ENCODE results near the gene GALNT10. TPM values are rescaled to one million over a fixed set of nuclear protein-coding genes. Genes with fewer than 3 reads are reported as not detected.

Gene GALNT10
- total and polyA plus RNA-seq, 2 of the 8 experiments (the other 6 are each of a cell fraction or from before 2014, with no cell fraction given) = 4.6 to 15.5 TPM

DNA sequence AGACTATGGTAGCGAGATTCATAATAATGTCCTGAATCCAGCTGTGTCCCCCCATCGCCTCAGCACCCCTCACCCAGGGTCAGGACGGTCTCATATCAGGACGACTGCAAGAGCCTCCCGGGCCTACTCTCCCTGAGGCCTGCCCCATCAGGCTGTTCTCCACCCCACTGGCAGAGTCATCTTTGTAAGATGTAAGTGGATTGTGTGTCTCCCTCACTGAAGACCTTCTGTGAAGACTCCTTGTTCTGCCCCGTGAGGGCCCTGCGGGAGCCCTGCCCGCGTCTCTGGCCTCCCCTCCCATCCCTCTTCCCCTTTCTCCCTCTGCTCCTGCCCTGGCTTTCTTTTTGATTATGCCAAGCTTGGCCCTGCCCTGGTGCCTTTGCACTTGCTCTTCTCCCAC is 211.4 kb downstream of the GALNT10 start:
- no peak for FAIRE-seq
- no peaks in the 10 kb centered on the region for H3K4me1 ChIP-seq (replicated peaks in 1 of 4; ENCODE audit: control insufficient read depth in 3 of 4, insufficient read depth in 4 of 4, low read length in 3 of 4)
- 86% methylated on average over 9 of the region's 9 CpGs; no CpG with 5 or more reads in 1 of the 2 experiments for WGBS, 2 experiments (ENCODE audit: extremely low coverage in 1 of 2, insufficient coverage in 1 of 2, insufficient read length in 1 of 2, insufficient replicate concordance in 2 of 2, low coverage in 1 of 2, low lambda C conversion rate in 2 of 2, missing lambda C conversion rate in 1 of 2)
- TF ChIP-seq EZH2 (IDR thresholded peaks at IDR 0.05; ENCODE audit: low read depth, low read length, severe bottlenecking) (no peak), SIRT6 (IDR thresholded peaks at IDR 0.05; ENCODE audit: low read length) (no peak), GTF2F1 (IDR thresholded peaks at IDR 0.05; ENCODE audit: borderline replicate concordance, low read depth, low read length) (no peak), POLR2A (IDR thresholded peaks at IDR 0.05; ENCODE audit: control extremely low read depth in 1 of 2, low read depth in 2 of 2, low read length in 2 of 2) (no peak), RXRA (IDR thresholded peaks at IDR 0.05; ENCODE audit: insufficient read depth, low read depth, low read length) (no peak), CTBP2 (IDR thresholded peaks at IDR 0.05; ENCODE audit: borderline replicate concordance, insufficient read depth, insufficient read length, low read length) (no peak), KDM4A (IDR thresholded peaks at IDR 0.05; ENCODE audit: low read depth, low read length, severe bottlenecking) (no peak), JUND (IDR thresholded peaks at IDR 0.05; ENCODE audit: low read length) (no peak), POU5F1 (IDR thresholded peaks at IDR 0.05; ENCODE audit: low read depth, low read length) (no peak)
- TF ChIP-seq, protein P1, sequence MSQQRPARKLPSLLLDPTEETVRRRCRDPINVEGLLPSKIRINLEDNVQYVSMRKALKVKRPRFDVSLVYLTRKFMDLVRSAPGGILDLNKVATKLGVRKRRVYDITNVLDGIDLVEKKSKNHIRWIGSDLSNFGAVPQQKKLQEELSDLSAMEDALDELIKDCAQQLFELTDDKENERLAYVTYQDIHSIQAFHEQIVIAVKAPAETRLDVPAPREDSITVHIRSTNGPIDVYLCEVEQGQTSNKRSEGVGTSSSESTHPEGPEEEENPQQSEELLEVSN (IDR thresholded peaks at IDR 0.05) = no peak
- TF ChIP-seq, protein P2, sequence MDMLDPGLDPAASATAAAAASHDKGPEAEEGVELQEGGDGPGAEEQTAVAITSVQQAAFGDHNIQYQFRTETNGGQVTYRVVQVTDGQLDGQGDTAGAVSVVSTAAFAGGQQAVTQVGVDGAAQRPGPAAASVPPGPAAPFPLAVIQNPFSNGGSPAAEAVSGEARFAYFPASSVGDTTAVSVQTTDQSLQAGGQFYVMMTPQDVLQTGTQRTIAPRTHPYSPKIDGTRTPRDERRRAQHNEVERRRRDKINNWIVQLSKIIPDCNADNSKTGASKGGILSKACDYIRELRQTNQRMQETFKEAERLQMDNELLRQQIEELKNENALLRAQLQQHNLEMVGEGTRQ (IDR thresholded peaks at IDR 0.05; ENCODE audit: low read length) = no peak
- no peak overlapping the region for H2AK5ac ChIP-seq (ENCODE audit: low read depth, low read length)
- H4K5ac ChIP-seq (ENCODE audit: insufficient read length, low read depth, low read length) = no peak overlapping the region
- H3K27ac ChIP-seq (ENCODE audit: low read depth, low read length) = no peak overlapping the region
- no peak overlapping the region for H3K56ac ChIP-seq (replicated peaks; ENCODE audit: insufficient read length, low read depth, low read length)
- H2BK15ac ChIP-seq (ENCODE audit: low read length) = no peak overlapping the region
- DNase-seq (ENCODE audit: low read depth in 1 of 2, low spot score in 2 of 2) = no peak
- H4K8ac ChIP-seq (ENCODE audit: extremely low read depth, insufficient read depth, low read length) = no peak overlapping the region
- no peak overlapping the region for H3K4me2 ChIP-seq (ENCODE audit: insufficient read depth in 1 of 2, low read depth in 2 of 2, low read length in 2 of 2)
- no peak overlapping the region for H2BK20ac ChIP-seq (ENCODE audit: low read length)
- H3K9me3 ChIP-seq (ENCODE audit: insufficient read depth in 2 of 2, low read depth in 1 of 2, low read length in 1 of 2) = no peaks in the 10 kb centered on the region
- POLR2A ChIA-PET (ENCODE audit: partially characterized antibody) = no interaction called here
- H4K20me1 ChIP-seq (replicated peaks in 1 of 2; ENCODE audit: control insufficient read depth in 1 of 2, insufficient read depth in 2 of 2, low read length in 2 of 2) = peaks cover 0 to 2% of the 10 kb centered on the region in 2 experiments
- H3K14ac ChIP-seq (ENCODE audit: insufficient read length) = no peak overlapping the region
- H2BK5ac ChIP-seq (ENCODE audit: low read depth, low read length) = no peak overlapping the region
- no peak overlapping the region for H2BK120ac ChIP-seq (replicated peaks; ENCODE audit: low read depth, low read length)
- no peak overlapping the region for H3K9ac ChIP-seq (replicated peaks in 1 of 4; ENCODE audit: extremely low read depth in 1 of 4, low read depth in 3 of 4, low read length in 3 of 4)
- no peaks in the 10 kb centered on the region for H3K36me3 ChIP-seq (ENCODE audit: control insufficient read depth in 2 of 4, insufficient read depth in 4 of 4, low read length in 3 of 4)
- H4K91ac ChIP-seq (replicated peaks; ENCODE audit: insufficient read length, low read length) = no peak overlapping the region
- no peak overlapping the region for H2AFZ ChIP-seq (ENCODE audit: low read length)
- H3K79me2 ChIP-seq (ENCODE audit: control insufficient read depth in 1 of 2, insufficient read depth in 2 of 2, low read length in 2 of 2) = no peaks in the 10 kb centered on the region
- H3K18ac ChIP-seq (ENCODE audit: extremely low read depth, low read length) = no peak overlapping the region
- H3K23ac ChIP-seq (ENCODE audit: insufficient read length) = no peak overlapping the region
- CTCF ChIA-PET (ENCODE audit: partially characterized antibody) = interaction anchor here (0.6 to 6.9 kb wide), 7 partner anchors 20 to 426 kb away, joined by 3 to 48 read pairs (median 28); partner anchors contain the start of gene GALNT10
- H3K79me1 ChIP-seq (ENCODE audit: low read depth, low read length) = no peaks in the 10 kb centered on the region; the same call in 1 of the 2 replicates
- no peak overlapping the region for H3K4ac ChIP-seq (replicated peaks; ENCODE audit: insufficient read length, low read depth, low read length)
- H3K27me3 ChIP-seq (replicated peaks in 1 of 4; ENCODE audit: control insufficient read depth in 3 of 4, extremely low read depth in 1 of 4, insufficient read depth in 3 of 4, low read length in 3 of 4) = no peaks in the 10 kb centered on the region; a peak in 1 of 7 replicates
- H2BK12ac ChIP-seq (ENCODE audit: low read depth, low read length) = no peak overlapping the region
- H3K4me3 ChIP-seq (ENCODE audit: extremely low read depth in 1 of 4, insufficient read depth in 2 of 4, low read depth in 3 of 4, low read length in 4 of 4) = no peak overlapping the region
- H3K23me2 ChIP-seq (ENCODE audit: low read depth, low read length) = no peaks in the 10 kb centered on the region
